ENCODE measurements around the gene RPS25. TPM values are rescaled to one million over a fixed set of nuclear protein-coding genes. Genes with fewer than 3 reads are reported as not detected.
"Not testable (repeated sequence)": the region's sequence is repeated elsewhere in the genome, so short reads cannot be mapped to it uniquely, and the experiment has no call there.

RPS25 gene
- total RNA-seq, 2 experiments from 2014 or later, result 1,395 to 1,648 TPM

- BruUV-seq (replicated peaks), result no TSS peak
- TF ChIP-seq CTCF (conservative IDR thresholded peaks at IDR 0.05; ENCODE audit: low read length) (no peak), EZH2phosphoT487 (IDR thresholded peaks at IDR 0.05; ENCODE audit: borderline replicate concordance, low read depth, low read length) (no peak)
- Histone ChIP-seq H2AFZ (ENCODE audit: low read length) (no peak overlapping the region), H3K36me3 (ENCODE audit: insufficient read depth, low read length) (peaks cover 32% of the 10 kb centered on the region), H3K4me1 (ENCODE audit: insufficient read depth, low read length, poor library complexity, severe bottlenecking) (no peaks in the 10 kb centered on the region), H3K9me2 (ENCODE audit: insufficient read depth, low read length) (no peaks in the 10 kb centered on the region), H3K4me2 (ENCODE audit: low read length) (no peak overlapping the region), H4K20me1 (ENCODE audit: insufficient read depth, low read length) (no peaks in the 10 kb centered on the region), H3K9me3 (ENCODE audit: low read length) (no peaks in the 10 kb centered on the region), H3K79me2 (ENCODE audit: insufficient read depth, low read depth, low read length) (no peaks in the 10 kb centered on the region), H3K4me3 (ENCODE audit: low read depth, low read length, poor library complexity, severe bottlenecking) (no peak overlapping the region), H3K27ac (ENCODE audit: low read depth, low read length, poor library complexity, severe bottlenecking) (no peak overlapping the region)
- no peak for DNase-seq (ENCODE audit: low spot score)
- ChIA-PET POLR2A (interaction anchor here (0.6 to 0.7 kb wide), 3 partner anchors 18 to 278 kb away, joined by 4 to 5 read pairs (median 4); no protein-coding TSS in a partner anchor), CTCF (ENCODE audit: unreplicated experiment) (no interaction called here)
- intact Hi-C loops (cut with micrococcal nuclease; ENCODE audit: unreplicated experiment), result no loop called here
Measured at GRCh38 chr11:119042927-119043326, 24.8 kb upstream of the RPS25 start.

DNA sequence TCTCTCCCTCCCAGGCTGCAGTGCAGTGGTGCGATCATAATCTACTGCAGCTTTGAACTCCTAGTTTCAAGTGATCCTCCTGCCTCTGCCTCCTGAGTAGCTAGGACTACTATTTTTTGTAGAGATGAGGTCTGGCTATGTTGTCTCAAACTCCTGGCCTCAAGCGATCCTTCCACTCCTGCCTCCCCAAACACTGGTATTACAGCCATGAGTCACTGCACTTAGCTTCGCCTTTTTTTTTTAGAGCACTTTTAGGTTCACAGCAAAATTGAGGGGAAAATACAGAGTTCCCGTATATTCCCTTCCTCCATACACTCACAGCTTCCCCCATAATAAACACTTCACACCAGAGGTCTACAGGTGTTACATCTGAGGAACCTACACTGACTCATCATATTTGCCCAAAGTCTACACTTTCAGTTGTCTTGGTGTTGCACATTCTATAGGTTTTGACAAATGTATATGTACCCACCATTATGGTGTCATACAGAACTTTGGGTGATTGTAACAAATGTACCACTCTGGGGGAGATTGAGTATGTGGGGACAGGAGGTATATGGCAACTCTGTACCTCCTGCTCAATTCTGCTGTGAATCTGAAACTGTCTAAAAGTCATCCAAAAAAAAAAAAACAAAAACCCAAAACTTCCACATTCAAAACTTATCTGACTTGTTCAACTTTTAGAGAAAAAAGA is 23.8 kb upstream of the RPS25 start:
- Histone ChIP-seq H3K4me1 (ENCODE audit: insufficient read depth, low read length, poor library complexity, severe bottlenecking) (no peaks in the 10 kb centered on the region), H3K79me2 (ENCODE audit: insufficient read depth, low read depth, low read length) (no peaks in the 10 kb centered on the region), H3K4me3 (ENCODE audit: low read depth, low read length, poor library complexity, severe bottlenecking) (no peak overlapping the region), H3K36me3 (ENCODE audit: insufficient read depth, low read length) (peaks cover 23% of the 10 kb centered on the region), H2AFZ (ENCODE audit: low read length) (no peak overlapping the region), H3K9me3 (ENCODE audit: low read length) (no peaks in the 10 kb centered on the region), H3K9me2 (ENCODE audit: insufficient read depth, low read length) (no peaks in the 10 kb centered on the region), H3K4me2 (ENCODE audit: low read length) (no peak overlapping the region), H3K27ac (ENCODE audit: low read depth, low read length, poor library complexity, severe bottlenecking) (no peak overlapping the region), H4K20me1 (ENCODE audit: insufficient read depth, low read length) (no peaks in the 10 kb centered on the region)
- ChIA-PET CTCF (ENCODE audit: unreplicated experiment) (no interaction called here), POLR2A (interaction anchor here (0.6 to 1.4 kb wide), 4 partner anchors 14 to 279 kb away, joined by 4 to 6 read pairs (median 4); partner anchors contain the start of gene HYOU1)
- intact Hi-C loops (cut with micrococcal nuclease; ENCODE audit: unreplicated experiment), result no loop called here
- no TSS peak for BruUV-seq (replicated peaks)
- DNase-seq (ENCODE audit: low spot score), result no peak
- no peak for TF ChIP-seq CTCF (conservative IDR thresholded peaks at IDR 0.05; ENCODE audit: low read length)
- TF ChIP-seq EZH2phosphoT487 (IDR thresholded peaks at IDR 0.05; ENCODE audit: borderline replicate concordance, low read depth, low read length), result no peak

- H3K4me3 ChIP-seq (ENCODE audit: low read depth, low read length, poor library complexity, severe bottlenecking); H3K9me2 ChIP-seq (ENCODE audit: insufficient read depth, low read length); H3K4me2 ChIP-seq (ENCODE audit: low read length); H4K20me1 ChIP-seq (ENCODE audit: insufficient read depth, low read length); DNase-seq (ENCODE audit: low spot score); CTCF ChIA-PET (ENCODE audit: unreplicated experiment); POLR2A ChIA-PET; H3K4me1 ChIP-seq (ENCODE audit: insufficient read depth, low read length, poor library complexity, severe bottlenecking); H3K79me2 ChIP-seq (ENCODE audit: insufficient read depth, low read depth, low read length); BruUV-seq (replicated peaks); H3K36me3 ChIP-seq (ENCODE audit: insufficient read depth, low read length); H3K9me3 ChIP-seq (ENCODE audit: low read length); intact Hi-C loops (cut with micrococcal nuclease; ENCODE audit: unreplicated experiment): not testable (repeated sequence)
- 0 out of 2 replicates have a peak overlapping the region, but pooled peaks have one; percentile 9 for H2AFZ ChIP-seq (ENCODE audit: low read length)
- H3K27ac ChIP-seq (ENCODE audit: low read depth, low read length, poor library complexity, severe bottlenecking), result peak overlapping the region; percentile 47
Measured at GRCh38 chr11:119039471-119039870, 21.3 kb upstream of the RPS25 start.

Data from OCI-LY7 (cell line).